Measurements from ENCODE around the gene NSMF. TPM values are rescaled to one million over a fixed set of nuclear protein-coding genes. Genes with fewer than 3 reads are reported as not detected.

Gene NSMF
- total and polyA plus RNA-seq, 2 of the 8 experiments (the other 6 are each of a cell fraction or from before 2014, with no cell fraction given) = 56.7 to 65.1 TPM

- Histone ChIP-seq H2BK15ac (ENCODE audit: low read length) (no peak overlapping the region), H3K4ac (replicated peaks; ENCODE audit: insufficient read length, low read depth, low read length) (no peak overlapping the region), H3K56ac (replicated peaks; ENCODE audit: insufficient read length, low read depth, low read length) (no peak overlapping the region), H2AFZ (ENCODE audit: low read length) (no peak overlapping the region), H3K23ac (ENCODE audit: insufficient read length) (no peak overlapping the region), H3K79me2 (ENCODE audit: control insufficient read depth in 1 of 2, insufficient read depth in 2 of 2, low read length in 2 of 2) (no peaks in the 10 kb centered on the region), H2BK5ac (ENCODE audit: low read depth, low read length) (no peak overlapping the region), H3K27me3 (replicated peaks in 1 of 4; ENCODE audit: control insufficient read depth in 3 of 4, extremely low read depth in 1 of 4, insufficient read depth in 3 of 4, low read length in 3 of 4) (no peaks in the 10 kb centered on the region), H3K9ac (replicated peaks in 1 of 4; ENCODE audit: extremely low read depth in 1 of 4, low read depth in 3 of 4, low read length in 3 of 4) (no peak overlapping the region), H2BK120ac (replicated peaks; ENCODE audit: low read depth, low read length) (no peak overlapping the region), H3K4me2 (ENCODE audit: insufficient read depth in 1 of 2, low read depth in 2 of 2, low read length in 2 of 2) (no peak overlapping the region), H3K23me2 (ENCODE audit: low read depth, low read length) (peaks cover 3% of the 10 kb centered on the region; the same call in 1 of the 2 replicates), H3K36me3 (ENCODE audit: control insufficient read depth in 2 of 4, insufficient read depth in 4 of 4, low read length in 3 of 4) (no peaks in the 10 kb centered on the region), H3K27ac (ENCODE audit: low read depth, low read length) (no peak overlapping the region), H3K79me1 (ENCODE audit: low read depth, low read length) (peaks cover 9% of the 10 kb centered on the region), H2AK5ac (ENCODE audit: low read depth, low read length) (no peak overlapping the region), H4K91ac (replicated peaks; ENCODE audit: insufficient read length, low read length) (no peak overlapping the region), H3K18ac (ENCODE audit: extremely low read depth, low read length) (peak overlapping the region; percentile 71), H3K4me1 (replicated peaks in 1 of 4; ENCODE audit: control insufficient read depth in 3 of 4, insufficient read depth in 4 of 4, low read length in 3 of 4) (peaks cover 0 to 5% (median 0%) of the 10 kb centered on the region in 4 experiments; a peak in 5 of 7 replicates), H3K9me3 (ENCODE audit: insufficient read depth in 2 of 2, low read depth in 1 of 2, low read length in 1 of 2) (no peaks in the 10 kb centered on the region), H3K14ac (ENCODE audit: insufficient read length) (no peak overlapping the region), H4K5ac (ENCODE audit: insufficient read length, low read depth, low read length) (no peak overlapping the region), H2BK12ac (ENCODE audit: low read depth, low read length) (no peak overlapping the region), H2BK20ac (ENCODE audit: low read length) (no peak overlapping the region), H4K8ac (ENCODE audit: extremely low read depth, insufficient read depth, low read length) (no peak overlapping the region), H3K4me3 (ENCODE audit: extremely low read depth in 1 of 4, insufficient read depth in 2 of 4, low read depth in 3 of 4, low read length in 4 of 4) (no peak overlapping the region), H4K20me1 (replicated peaks in 1 of 2; ENCODE audit: control insufficient read depth in 1 of 2, insufficient read depth in 2 of 2, low read length in 2 of 2) (peaks cover 0 to 3% of the 10 kb centered on the region in 2 experiments)
- WGBS, 2 experiments (ENCODE audit: extremely low coverage in 1 of 2, insufficient coverage in 1 of 2, insufficient read length in 1 of 2, insufficient replicate concordance in 2 of 2, low coverage in 1 of 2, low lambda C conversion rate in 2 of 2, missing lambda C conversion rate in 1 of 2) = 88 to 100% methylated on average over 1 to 14 of the region's 30 CpGs
- DNase-seq (ENCODE audit: low read depth in 1 of 2, low spot score in 2 of 2) (no peak), FAIRE-seq (no peak)
- ChIA-PET CTCF (ENCODE audit: partially characterized antibody) (interaction anchor here (0.6 to 1.7 kb wide), 4 partner anchors 11 to 591 kb away, joined by 3 to 8 read pairs (median 3); partner anchors contain the start of genes EXD3 and NOXA1), POLR2A (ENCODE audit: partially characterized antibody) (interaction anchor here (0.7 to 1.8 kb wide), 4 partner anchors 10 to 171 kb away, joined by 3 to 10 read pairs (median 4); partner anchors contain the start of genes EXD3, NOXA1 and TUBB4B)
- TF ChIP-seq KDM5A (IDR thresholded peaks at IDR 0.05; ENCODE audit: low read length) (no peak), BRCA1 (IDR thresholded peaks at IDR 0.05; ENCODE audit: low read depth, low read length) (no peak), EP300 (IDR thresholded peaks at IDR 0.05; ENCODE audit: borderline replicate concordance in 1 of 2, low read depth in 2 of 2, low read length in 2 of 2) (no peak), TCF12 (IDR thresholded peaks at IDR 0.05; ENCODE audit: low read depth, low read length) (no peak), SP2 (IDR thresholded peaks at IDR 0.05; ENCODE audit: low read length) (no peak), NANOG (IDR thresholded peaks at IDR 0.05; ENCODE audit: insufficient read depth, low read depth, low read length, poor library complexity, severe bottlenecking) (no peak), CHD2 (IDR thresholded peaks at IDR 0.05; ENCODE audit: low read length) (no peak), FOSL1 (IDR thresholded peaks at IDR 0.05; ENCODE audit: insufficient read depth, low read depth, low read length) (no peak), SIN3A (conservative IDR thresholded peaks at IDR 0.05 in 1 of 2, IDR thresholded peaks at IDR 0.05 in 1 of 2; ENCODE audit: low read depth in 1 of 2, low read length in 2 of 2) (no peak), POU5F1 (IDR thresholded peaks at IDR 0.05; ENCODE audit: low read depth, low read length) (no peak), RXRA (IDR thresholded peaks at IDR 0.05; ENCODE audit: insufficient read depth, low read depth, low read length) (no peak), JUND (IDR thresholded peaks at IDR 0.05; ENCODE audit: low read length) (no peak), KDM1A (IDR thresholded peaks at IDR 0.05; ENCODE audit: borderline replicate concordance, low read length) (no peak)
These were observed 47.3 kb downstream of the NSMF start for GRCh38 chr9:137411645-137412380.

Data from H1 (cell line).